Measurements from ENCODE around the gene SLC6A3.
"Not testable (repeated sequence)": the region's sequence is repeated elsewhere in the genome, so short reads cannot be mapped to it uniquely, and the experiment has no call there.

Gene SLC6A3

GRCh38 chr5:1464096-1464446, 18.8 kb upstream of the SLC6A3 start:
- DNase-seq (ENCODE audit: low read depth in 2 of 2): no peak

GRCh38 chr5:1463326-1464095, 18.3 kb upstream of the SLC6A3 start:
- no peak for DNase-seq (ENCODE audit: low read depth in 2 of 2)

GRCh38 chr5:1462358-1462757, 17.1 kb upstream of the SLC6A3 start:
- DNase-seq (ENCODE audit: low read depth in 2 of 2): no peak

- no peak for DNase-seq (ENCODE audit: low read depth in 2 of 2)
Measured at GRCh38 chr5:1461396-1461795, 16.2 kb upstream of the SLC6A3 start.

- no peak for DNase-seq (ENCODE audit: low read depth in 2 of 2)
Measured at GRCh38 chr5:1460054-1460682, 14.9 kb upstream of the SLC6A3 start.

GRCh38 chr5:1459435-1459834, 14.2 kb upstream of the SLC6A3 start:
- DNase-seq (ENCODE audit: low read depth in 2 of 2): not testable (repeated sequence)

- not testable (repeated sequence) for DNase-seq (ENCODE audit: low read depth in 2 of 2)
Measured at GRCh38 chr5:1456110-1456881, 11.1 kb upstream of the SLC6A3 start.

GRCh38 chr5:1453613-1454012, 8.4 kb upstream of the SLC6A3 start:
- no peak for DNase-seq (ENCODE audit: low read depth in 2 of 2)

GRCh38 chr5:1449081-1449630, 3.9 kb upstream of the SLC6A3 start:
- DNase-seq (ENCODE audit: low read depth in 2 of 2): no peak

- no peak for DNase-seq (ENCODE audit: low read depth in 2 of 2)
Measured at GRCh38 chr5:1448511-1449011, 3.3 kb upstream of the SLC6A3 start.

- DNase-seq (ENCODE audit: low read depth in 2 of 2): no peak
Measured at GRCh38 chr5:1447671-1448361, 2.6 kb upstream of the SLC6A3 start.

- DNase-seq (ENCODE audit: low read depth in 2 of 2): no peak
Measured at GRCh38 chr5:1446602-1447343, 1.5 kb upstream of the SLC6A3 start.

- no peak for DNase-seq (ENCODE audit: low read depth in 2 of 2)
Measured at GRCh38 chr5:1445689-1446601, 705 bp upstream of the SLC6A3 start.

- DNase-seq (ENCODE audit: low read depth in 2 of 2): no peak
Measured at GRCh38 chr5:1444361-1445189, 665 bp downstream of the SLC6A3 start.

- DNase-seq (ENCODE audit: low read depth in 2 of 2): no peak
Measured at GRCh38 chr5:1443991-1444360, 1.3 kb downstream of the SLC6A3 start.

- DNase-seq (ENCODE audit: low read depth in 2 of 2): no peak
Measured at GRCh38 chr5:1443171-1443570, 2.1 kb downstream of the SLC6A3 start.

- DNase-seq (ENCODE audit: low read depth in 2 of 2): no peak
Measured at GRCh38 chr5:1442222-1443145, 2.8 kb downstream of the SLC6A3 start.

Measured in fibroblast of skin of left biceps (primary cell).